Testis (tissue), 3 donors: Measurements from ENCODE around the gene EP400. TPM values are rescaled to one million over a fixed set of nuclear protein-coding genes. Genes with fewer than 3 reads are reported as not detected.

Experiments
- DNase-seq: peaks from one replicate; pipeline ENCODE4 v3.0.0-alpha.2; 2019
- H3K27ac ChIP-seq, 2 donors: fragments of 200-600 bp; sonication (generic); one replicate each; pipeline ENCODE4 v1.5.1; 2019
- H3K27me3 ChIP-seq: fragments of 200-600 bp; sonication (generic); one replicate; pipeline ENCODE4 v1.5.1; 2019
- H3K36me3 ChIP-seq: fragments of 200-600 bp; sonication (generic); one replicate; pipeline ENCODE4 v1.5.1; 2017; ENCODE audit warnings: low read depth; ENCODE audit errors: missing control alignments
- H3K4me1 ChIP-seq: fragments of 200-600 bp; sonication (generic); one replicate; pipeline ENCODE4 v1.5.1; 2019
- H3K4me3 ChIP-seq, 2 donors: fragments of 200-600 bp; sonication (generic); one replicate each; pipeline ENCODE4 v1.5.1; 2017 to 2019
- H3K9me3 ChIP-seq: fragments of 200-600 bp; sonication (generic); one replicate; pipeline ENCODE4 v1.5.1; 2017
- POLR2A ChIP-seq: fragments of 450-650 bp; IDR thresholded peaks from one replicate; pipeline ENCODE4 v1.6.1; 2017; ENCODE audit warnings: antibody characterized with exemption, mild to moderate bottlenecking, moderate library complexity
- WGBS, 2 donors: methylation state at CpG; one replicate each; pipeline ENCODE4 v1.1.5; 2018; 5-methylcytosine and 5-hydroxymethylcytosine counted together
- intact Hi-C: fragments of 100-400 bp; cut with DNase I; formaldehyde crosslinking; loops from one replicate; pipeline ENCODE4 v1.15.1; 2023; ENCODE audit warnings: low total_unique reads
- polyA plus RNA-seq: library from polyadenylated mRNA; stranded (reverse); fragments of 350-450 nt; fragmentation: Illumina TruSeq; extraction: RNeasy Lipid Tissue Mini Kit (QIAGEN cat#74804); gene quantifications from one replicate; pipeline ENCODE4 v1.2.3, GENCODE V29; 2014; ENCODE audit warnings: low read depth, low replicate concordance; ENCODE audit not compliant: insufficient read depth
- total RNA-seq, 2 donors: library from RNA; depleted of rRNA; stranded (reverse); fragments of >200 nt; gene quantifications; one replicate each; pipeline ENCODE4 v1.2.3, GENCODE V29; 2016
- TF ChIP-seq, protein P1 (sequence below), 3 experiments: fragments of 450-650 bp in 2 of 3; fragments of 200-600 bp in 1 of 3; sonication (generic) in 1 of 3; IDR thresholded peaks; one replicate each; pipeline ENCODE4 v1.5.1; 2016 to 2019; ENCODE audit warnings: antibody characterized with exemption in 3 of 3, mild to moderate bottlenecking in 2 of 3, moderate library complexity in 1 of 3

EP400 gene
- total and polyA plus RNA-seq, 3 donors from 2014 or later = 44.2 to 83.0 (median 69.4) TPM

DNA sequence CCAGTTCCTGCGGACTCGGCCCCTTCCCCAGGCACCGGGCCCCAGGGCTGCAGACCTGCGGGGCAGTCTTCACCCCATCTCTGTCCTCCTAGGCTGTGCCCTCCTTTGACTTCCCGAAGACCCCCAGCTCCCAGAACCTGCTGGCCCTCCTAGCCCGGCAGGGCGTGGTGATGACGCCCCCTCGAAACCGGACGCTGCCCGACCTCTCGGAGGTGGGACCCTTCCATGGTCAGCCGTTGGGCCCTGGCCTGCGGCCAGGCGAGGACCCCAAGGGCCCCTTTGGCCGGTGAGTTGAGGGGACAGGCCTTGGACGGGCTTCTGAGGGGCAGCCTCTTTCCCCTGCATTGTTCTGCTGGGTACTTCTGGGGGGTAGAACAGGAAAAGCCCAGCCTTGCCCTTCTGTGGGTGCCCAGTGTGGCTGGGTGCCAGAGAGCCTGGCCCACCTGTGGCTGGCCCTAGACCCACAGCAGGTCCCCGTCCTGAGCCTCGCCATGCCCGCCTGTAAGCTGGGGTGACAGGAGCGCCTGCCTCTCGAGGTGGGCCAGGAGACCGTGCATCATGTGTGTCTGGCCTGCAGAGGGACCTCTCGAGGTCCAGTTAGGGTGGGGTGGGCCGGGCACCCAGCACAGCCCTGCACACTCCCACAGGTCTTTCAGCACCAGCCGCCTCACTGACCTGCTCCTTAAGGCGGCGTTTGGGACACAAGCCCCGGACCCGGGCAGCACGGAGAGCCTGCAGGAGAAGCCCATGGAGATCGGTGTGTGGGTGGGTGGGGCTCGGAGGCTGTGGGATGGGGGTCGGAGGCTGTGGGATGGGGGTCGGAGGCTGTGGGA lies 33.2 kb upstream of the EP400 start:
- TF ChIP-seq, protein P1, sequence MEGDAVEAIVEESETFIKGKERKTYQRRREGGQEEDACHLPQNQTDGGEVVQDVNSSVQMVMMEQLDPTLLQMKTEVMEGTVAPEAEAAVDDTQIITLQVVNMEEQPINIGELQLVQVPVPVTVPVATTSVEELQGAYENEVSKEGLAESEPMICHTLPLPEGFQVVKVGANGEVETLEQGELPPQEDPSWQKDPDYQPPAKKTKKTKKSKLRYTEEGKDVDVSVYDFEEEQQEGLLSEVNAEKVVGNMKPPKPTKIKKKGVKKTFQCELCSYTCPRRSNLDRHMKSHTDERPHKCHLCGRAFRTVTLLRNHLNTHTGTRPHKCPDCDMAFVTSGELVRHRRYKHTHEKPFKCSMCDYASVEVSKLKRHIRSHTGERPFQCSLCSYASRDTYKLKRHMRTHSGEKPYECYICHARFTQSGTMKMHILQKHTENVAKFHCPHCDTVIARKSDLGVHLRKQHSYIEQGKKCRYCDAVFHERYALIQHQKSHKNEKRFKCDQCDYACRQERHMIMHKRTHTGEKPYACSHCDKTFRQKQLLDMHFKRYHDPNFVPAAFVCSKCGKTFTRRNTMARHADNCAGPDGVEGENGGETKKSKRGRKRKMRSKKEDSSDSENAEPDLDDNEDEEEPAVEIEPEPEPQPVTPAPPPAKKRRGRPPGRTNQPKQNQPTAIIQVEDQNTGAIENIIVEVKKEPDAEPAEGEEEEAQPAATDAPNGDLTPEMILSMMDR (IDR thresholded peaks at IDR 0.05) = no peak
- no peak for TF ChIP-seq POLR2A
- DNase-seq = no peak
- no peaks in the 10 kb centered on the region for H3K27me3 ChIP-seq
- 83 to 91% methylated on average over 22 to 36 of the region's 36 CpGs for WGBS, 2 donors
- H3K9me3 ChIP-seq = no peaks in the 10 kb centered on the region
- peaks cover 20% of the 10 kb centered on the region for H3K4me1 ChIP-seq
- no peak overlapping the region for H3K4me3 ChIP-seq
- H3K36me3 ChIP-seq = no peaks in the 10 kb centered on the region
- H3K27ac ChIP-seq = no peak overlapping the region
- intact Hi-C loops = no loop called here

DNA sequence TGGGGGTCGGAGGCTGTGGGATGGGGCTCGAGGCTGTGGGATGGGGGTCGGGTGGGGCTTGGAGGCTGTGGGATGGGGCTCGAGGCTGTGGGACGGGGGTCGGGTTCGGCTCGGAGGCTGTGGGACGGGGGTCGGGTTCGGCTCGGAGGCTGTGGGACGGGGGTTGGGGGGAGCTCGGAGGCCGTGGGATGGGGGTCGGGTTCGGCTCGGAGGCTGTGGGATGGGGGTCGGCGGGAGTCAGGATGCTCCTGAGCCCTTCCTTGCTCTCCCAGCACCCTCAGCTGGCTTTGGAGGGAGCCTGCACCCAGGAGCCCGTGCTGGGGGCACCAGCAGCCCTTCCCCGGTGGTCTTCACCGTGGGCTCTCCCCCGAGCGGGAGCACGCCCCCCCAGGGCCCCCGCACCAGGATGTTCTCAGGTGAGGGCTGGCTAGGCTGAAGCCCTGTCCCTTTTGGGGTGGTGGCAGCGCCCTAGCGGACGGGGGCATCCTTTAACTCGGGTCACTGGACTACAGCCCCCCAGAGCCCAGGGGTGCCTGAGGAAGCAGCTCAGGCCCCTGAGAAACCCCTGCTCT lies 32.5 kb upstream of the EP400 start:
- TF ChIP-seq, protein P1 (IDR thresholded peaks at IDR 0.05) = no peak
- no peak for TF ChIP-seq POLR2A
- H3K27ac ChIP-seq = no peak overlapping the region
- intact Hi-C loops = no loop called here
- no peak overlapping the region for H3K4me3 ChIP-seq
- no peaks in the 10 kb centered on the region for H3K36me3 ChIP-seq
- no peaks in the 10 kb centered on the region for H3K9me3 ChIP-seq
- peaks cover 22% of the 10 kb centered on the region for H3K4me1 ChIP-seq
- no peak for DNase-seq
- WGBS, 2 donors = 80 to 88% methylated on average over 1 to 22 of the region's 31 CpGs
- H3K27me3 ChIP-seq = no peaks in the 10 kb centered on the region

GRCh38 chr12:131917711-131918306 lies 31.9 kb upstream of the EP400 start:
- DNase-seq = no peak
- no peak for TF ChIP-seq POLR2A
- TF ChIP-seq, protein P1 (IDR thresholded peaks at IDR 0.05) = no peak
- 89 to 97% methylated on average over 8 to 16 of the region's 18 CpGs for WGBS, 2 donors
- intact Hi-C loops = no loop called here
- H3K27me3 ChIP-seq = no peaks in the 10 kb centered on the region
- H3K9me3 ChIP-seq = no peaks in the 10 kb centered on the region
- no peak overlapping the region for H3K27ac ChIP-seq
- H3K4me1 ChIP-seq = peaks cover 20% of the 10 kb centered on the region
- no peaks in the 10 kb centered on the region for H3K36me3 ChIP-seq
- no peak overlapping the region for H3K4me3 ChIP-seq

DNA sequence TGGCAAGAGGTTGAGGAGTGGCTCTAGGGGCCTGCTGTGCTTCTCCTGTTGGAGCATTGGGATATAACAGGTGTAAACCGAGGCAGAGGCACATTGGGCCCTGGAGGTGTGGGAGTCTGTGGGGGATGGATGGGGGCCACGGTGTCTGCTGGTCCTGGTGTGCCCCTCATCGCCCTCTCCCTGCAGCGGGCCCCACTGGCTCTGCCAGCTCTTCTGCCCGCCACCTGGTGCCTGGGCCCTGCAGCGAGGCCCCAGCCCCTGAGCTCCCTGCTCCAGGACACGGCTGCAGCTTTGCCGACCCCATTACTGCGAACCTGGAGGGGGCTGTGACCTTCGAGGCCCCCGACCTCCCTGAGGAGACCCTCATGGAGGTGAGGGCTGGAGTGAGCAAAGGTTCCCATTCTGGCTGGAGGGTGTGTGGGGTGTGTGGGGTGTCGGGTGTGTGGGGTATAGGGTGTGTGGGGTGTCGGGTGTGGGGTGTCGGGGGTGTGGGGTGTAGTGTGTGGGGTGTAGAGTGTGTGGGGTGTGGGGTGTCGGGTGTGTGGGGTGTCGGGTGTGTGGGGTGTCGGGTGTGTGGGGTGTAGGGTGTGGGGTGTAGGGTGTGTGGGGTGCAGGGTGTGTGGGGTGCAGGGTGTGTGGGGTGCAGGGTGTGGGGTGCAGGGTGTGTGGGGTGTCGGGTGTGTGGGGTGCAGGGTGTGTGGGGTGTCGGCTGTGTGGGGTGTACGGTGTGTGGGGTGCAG lies 31.3 kb upstream of the EP400 start:
- Histone ChIP-seq H3K27me3 (no peaks in the 10 kb centered on the region), H3K27ac (no peak overlapping the region), H3K9me3 (no peaks in the 10 kb centered on the region), H3K36me3 (no peaks in the 10 kb centered on the region), H3K4me1 (peaks cover 17% of the 10 kb centered on the region), H3K4me3 (no peak overlapping the region)
- intact Hi-C loops = no loop called here
- TF ChIP-seq, protein P1 (IDR thresholded peaks at IDR 0.05) = no peak
- TF ChIP-seq POLR2A = no peak
- DNase-seq = no peak
- 87 to 88% methylated on average over 11 to 19 of the region's 20 CpGs for WGBS, 2 donors
